Right cardiac atrium (tissue), 5 donors: ENCODE measurements around the gene KSR2. TPM values are rescaled to one million over a fixed set of nuclear protein-coding genes. Genes with fewer than 3 reads are reported as not detected.
A peak's percentile ranks its signal among the peaks of the same experiment; 100 is the strongest.

Source experiments
- ATAC-seq, 2 donors: fragments of 200-7000 bp; cut with Tn5 transposase; one replicate each; pipeline versions ENCODE4 v1.8.0 to v1.9.1; 2020; ENCODE audit warnings: moderate library complexity in 2 of 2, mild to moderate bottlenecking in 1 of 2
- DNase-seq, 3 donors: peaks; one replicate each; pipeline ENCODE4 v3.0.0-alpha.2; 2020
- H3K27ac ChIP-seq: one replicate; pipeline ENCODE4 v1.5.1; 2013; ENCODE audit warnings: mild to moderate bottlenecking, low read length, control low read depth, moderate library complexity
- H3K27me3 ChIP-seq: one replicate; pipeline ENCODE4 v1.6.1; 2013; ENCODE audit not compliant: control insufficient read depth, insufficient read depth
- H3K4me1 ChIP-seq: one replicate; pipeline ENCODE4 v1.6.1; 2013; ENCODE audit warnings: low read length; ENCODE audit not compliant: control insufficient read depth, insufficient read depth
- H3K4me3 ChIP-seq: one replicate; pipeline ENCODE4 v1.5.1; 2013; ENCODE audit warnings: low read length, control low read depth
- H3K9me3 ChIP-seq: one replicate; pipeline ENCODE4 v1.6.1; 2013; ENCODE audit warnings: low read length; ENCODE audit not compliant: control insufficient read depth
- WGBS: extraction: QIAGEN DNeasy Blood & Tissue Kit; methylation state at CpG from one replicate; pipeline ENCODE4 v1.1.7; 2013; 5-methylcytosine and 5-hydroxymethylcytosine counted together
- intact Hi-C, 4 donors: fragments of 100-400 bp; cut with DNase I; formaldehyde crosslinking; loops; one replicate each; pipeline versions ENCODE4 v1.11.0 to v1.14.0; 2022 to 2023
- polyA plus RNA-seq: library from polyadenylated mRNA; stranded (reverse); fragments of 200-250 nt; gene quantifications from one replicate; pipeline ENCODE4 v1.2.3, GENCODE V29; 2013
- total RNA-seq, 4 donors: library from RNA; stranded (reverse); fragmentation: NEBNext Ultra II Directional; extraction: Animal tissue kit (Norgen Biotek cat#: 25700); gene quantifications; one replicate each; pipeline ENCODE4 v1.2.1, GENCODE V29; 2021
- donor health status: healthy with polysubstance abuse.
- donor health status: DM: no; HTN: yes; CAD: no.
- donor health status: DM: no; HTN: no; CAD: no.
- donor health status: DM: no; HTN: yes; CAD: no; lungs with severe emphysema.
- donor health status: DM: yes; HTN: yes; CAD: no.

Gene KSR2
- total and polyA plus RNA-seq, 5 donors = 0.02 to 0.37 (median 0.03) TPM

DNA sequence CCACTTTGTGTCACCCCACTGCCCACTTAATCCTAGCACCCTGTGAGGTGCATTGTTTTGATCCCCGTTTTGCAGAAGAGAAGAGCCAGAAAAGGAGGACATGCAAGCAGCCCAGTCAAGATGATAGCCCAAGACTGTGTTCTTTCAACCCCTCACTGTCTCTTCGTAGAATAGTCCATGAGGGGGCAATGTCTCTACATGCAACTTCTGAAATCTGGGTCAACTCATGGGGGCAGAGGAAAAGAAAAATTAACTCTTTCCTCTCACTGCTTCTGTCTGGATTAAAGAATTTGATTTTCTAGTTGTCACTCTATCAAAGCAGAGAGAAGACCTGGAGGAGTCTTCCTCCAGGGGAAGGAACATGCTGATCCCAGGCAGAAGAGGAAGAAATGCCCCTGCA is 377.8 kb downstream of the KSR2 start:
- no peak for DNase-seq
- no peaks in the 10 kb centered on the region for H3K27me3 ChIP-seq
- no peaks in the 10 kb centered on the region for H3K4me1 ChIP-seq
- intact Hi-C loops = loop anchor here in 1 of 4 donors (10.0 kb wide), 1 partner anchor 376 kb away; no protein-coding TSS in a partner anchor
- ATAC-seq = no peak
- no peak overlapping the region for H3K27ac ChIP-seq
- no peak overlapping the region for H3K4me3 ChIP-seq
- WGBS = 35% methylated on average over 2 of the region's 2 CpGs
- peaks cover 2% of the 10 kb centered on the region for H3K9me3 ChIP-seq

DNA sequence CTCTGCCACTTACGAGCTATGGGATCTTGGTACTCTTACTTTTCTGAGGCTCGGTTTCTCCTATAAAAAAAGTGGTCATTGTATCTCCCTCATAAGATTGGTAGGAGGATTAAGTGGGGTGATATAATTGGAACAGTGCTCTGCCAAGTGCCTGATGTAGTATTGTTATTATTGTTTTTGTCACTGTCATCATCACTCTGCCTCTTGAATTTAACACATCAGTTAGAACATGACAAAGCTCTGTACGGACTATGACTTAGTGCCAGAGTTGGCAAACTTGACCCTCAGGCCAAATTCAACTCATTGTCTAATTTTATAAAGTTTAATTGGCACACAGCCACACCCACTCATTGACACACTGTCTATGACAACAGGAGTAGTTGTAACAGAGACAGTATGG is 378.4 kb downstream of the KSR2 start:
- peaks cover 2% of the 10 kb centered on the region for H3K9me3 ChIP-seq
- DNase-seq = no peak
- no peaks in the 10 kb centered on the region for H3K27me3 ChIP-seq
- WGBS = 80% methylated on average over 3 of the region's 3 CpGs
- H3K4me3 ChIP-seq = no peak overlapping the region
- H3K27ac ChIP-seq = no peak overlapping the region
- intact Hi-C loops = loop anchor here in 1 of 4 donors (10.0 kb wide), 1 partner anchor 376 kb away; no protein-coding TSS in a partner anchor
- ATAC-seq = no peak
- H3K4me1 ChIP-seq = no peaks in the 10 kb centered on the region

DNA sequence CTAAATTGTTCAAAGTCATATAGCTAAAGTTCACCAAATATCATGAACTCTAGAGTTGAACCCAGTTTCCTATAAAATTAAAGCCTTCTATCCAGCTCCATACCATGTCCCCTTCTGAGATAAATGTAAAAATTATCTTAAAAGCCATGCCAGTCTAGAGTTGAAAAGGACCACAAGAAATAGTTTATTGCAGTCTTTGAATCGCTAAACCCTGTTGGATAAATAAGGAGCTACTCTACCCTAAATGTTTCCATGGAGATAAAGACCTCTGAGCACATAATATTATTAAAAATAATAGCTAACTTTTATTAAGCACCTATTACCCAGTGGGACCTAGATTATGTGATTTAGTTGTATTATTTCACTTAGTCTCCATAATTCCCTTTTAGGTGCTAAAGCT is 379.8 kb downstream of the KSR2 start:
- Histone ChIP-seq H3K9me3 (peaks cover 2% of the 10 kb centered on the region), H3K27ac (no peak overlapping the region), H3K27me3 (no peaks in the 10 kb centered on the region), H3K4me1 (no peaks in the 10 kb centered on the region), H3K4me3 (no peak overlapping the region)
- intact Hi-C loops = loop anchor here in 3 of 4 donors (5.0 to 10.0 kb wide), 3 partner anchors 222 to 374 kb away; no protein-coding TSS in a partner anchor
- DNase-seq = no peak
- WGBS = 87% methylated on average over 1 of the region's 1 CpG
- no peak for ATAC-seq

DNA sequence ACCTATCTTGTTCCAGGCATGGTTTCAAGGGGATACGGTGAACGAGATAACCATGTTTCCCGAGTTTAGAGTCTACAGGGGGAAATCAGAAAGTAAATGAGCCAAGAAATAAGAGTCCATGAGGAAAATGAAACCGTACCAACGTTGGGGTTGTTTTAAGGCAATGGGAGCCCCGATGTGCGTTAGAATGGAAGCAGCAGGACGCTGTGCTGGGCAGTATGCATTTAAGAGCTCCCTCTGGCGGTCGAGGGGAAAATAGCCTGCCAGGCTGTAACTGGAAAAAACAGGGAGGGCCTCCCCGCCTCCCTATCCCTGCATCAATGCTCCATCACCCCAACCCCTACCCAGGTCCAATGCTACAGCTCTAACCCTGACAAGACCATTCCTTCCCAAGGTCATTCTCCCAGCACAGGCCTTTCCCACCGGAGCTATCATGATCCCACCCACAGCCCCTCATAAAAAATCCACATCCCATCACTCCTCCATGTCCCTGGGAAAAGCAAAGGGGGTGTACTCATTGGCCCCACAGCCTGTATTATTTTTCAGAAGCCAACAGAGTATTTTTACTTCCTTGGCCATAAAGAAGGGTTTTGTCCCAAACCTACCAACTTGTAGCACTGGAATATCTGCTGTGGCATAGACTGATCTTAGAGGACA is 381.0 kb downstream of the KSR2 start:
- intact Hi-C loops = loop anchor here in 3 of 4 donors (1.0 to 10.0 kb wide), 5 partner anchors 220 to 373 kb away; no protein-coding TSS in a partner anchor
- H3K27ac ChIP-seq = no peak overlapping the region
- peak; percentile 51 to 79 for ATAC-seq
- peaks cover 2% of the 10 kb centered on the region for H3K9me3 ChIP-seq
- H3K27me3 ChIP-seq = no peaks in the 10 kb centered on the region
- WGBS = 13% methylated on average over 12 of the region's 12 CpGs
- DNase-seq = peak; percentile 32 to 76 (median 73)
- no peak overlapping the region for H3K4me3 ChIP-seq
- H3K4me1 ChIP-seq = no peaks in the 10 kb centered on the region

DNA sequence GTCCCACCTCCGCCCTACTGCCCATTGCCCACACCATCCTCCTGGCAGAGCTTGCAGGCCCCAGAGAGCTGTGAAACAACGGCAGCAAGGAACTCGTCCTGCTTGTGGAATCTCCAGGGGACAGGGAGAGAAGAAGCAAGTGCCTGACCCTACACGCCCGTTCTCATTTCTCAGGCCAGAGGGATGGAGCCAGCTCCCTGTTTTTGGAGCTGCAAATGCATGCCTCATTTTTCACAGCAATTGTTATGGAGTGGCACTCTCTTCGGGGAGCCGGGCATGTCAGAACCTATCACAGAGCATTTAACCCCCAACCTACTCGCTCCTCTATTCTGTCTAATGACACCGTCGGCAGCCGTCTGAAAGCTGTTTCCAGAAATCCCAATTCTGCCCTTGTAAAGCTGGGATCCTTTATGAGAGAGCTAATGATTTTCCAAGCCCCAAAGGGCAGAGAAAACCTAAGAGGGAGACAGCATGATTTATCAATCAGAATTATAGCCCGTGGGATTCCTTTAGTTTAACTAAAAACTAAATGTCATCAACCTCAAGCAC is 385.0 kb downstream of the KSR2 start:
- ATAC-seq (no peak), DNase-seq (no peak)
- intact Hi-C loops = loop anchor here in 2 of 4 donors (10.0 kb wide), 2 partner anchors 349 to 369 kb away; no protein-coding TSS in a partner anchor
- WGBS = 20% methylated on average over 12 of the region's 12 CpGs
- H3K27ac ChIP-seq = no peak overlapping the region
- H3K4me3 ChIP-seq = no peak overlapping the region
- H3K4me1 ChIP-seq = no peaks in the 10 kb centered on the region
- H3K27me3 ChIP-seq = no peaks in the 10 kb centered on the region
- H3K9me3 ChIP-seq = no peaks in the 10 kb centered on the region

DNA sequence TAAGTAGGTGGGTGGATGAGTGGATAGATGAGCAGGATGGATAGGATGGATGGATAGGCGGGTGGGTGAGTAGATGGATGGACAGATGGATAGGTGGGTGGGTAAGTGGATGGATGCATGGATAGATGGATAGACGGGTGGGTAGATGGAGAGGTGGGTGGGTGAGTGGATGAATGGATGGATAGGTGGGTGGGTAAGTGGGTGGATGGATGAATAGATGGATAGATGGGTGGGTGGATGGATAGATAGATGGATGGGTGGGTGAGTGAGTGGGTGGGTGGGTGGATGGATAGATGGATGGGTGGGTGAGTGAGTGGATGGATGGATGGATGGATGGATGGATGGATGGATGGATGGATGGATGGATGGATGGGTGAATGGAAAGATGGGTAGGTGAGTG is 385.7 kb downstream of the KSR2 start:
- Histone ChIP-seq H3K27me3 (no peaks in the 10 kb centered on the region), H3K4me3 (no peak overlapping the region), H3K9me3 (no peaks in the 10 kb centered on the region), H3K4me1 (no peaks in the 10 kb centered on the region), H3K27ac (no peak overlapping the region)
- 83% methylated on average over 2 of the region's 2 CpGs for WGBS
- intact Hi-C loops = loop anchor here in 2 of 4 donors (10.0 kb wide), 2 partner anchors 348 to 368 kb away; no protein-coding TSS in a partner anchor
- no peak for ATAC-seq
- DNase-seq = no peak

DNA sequence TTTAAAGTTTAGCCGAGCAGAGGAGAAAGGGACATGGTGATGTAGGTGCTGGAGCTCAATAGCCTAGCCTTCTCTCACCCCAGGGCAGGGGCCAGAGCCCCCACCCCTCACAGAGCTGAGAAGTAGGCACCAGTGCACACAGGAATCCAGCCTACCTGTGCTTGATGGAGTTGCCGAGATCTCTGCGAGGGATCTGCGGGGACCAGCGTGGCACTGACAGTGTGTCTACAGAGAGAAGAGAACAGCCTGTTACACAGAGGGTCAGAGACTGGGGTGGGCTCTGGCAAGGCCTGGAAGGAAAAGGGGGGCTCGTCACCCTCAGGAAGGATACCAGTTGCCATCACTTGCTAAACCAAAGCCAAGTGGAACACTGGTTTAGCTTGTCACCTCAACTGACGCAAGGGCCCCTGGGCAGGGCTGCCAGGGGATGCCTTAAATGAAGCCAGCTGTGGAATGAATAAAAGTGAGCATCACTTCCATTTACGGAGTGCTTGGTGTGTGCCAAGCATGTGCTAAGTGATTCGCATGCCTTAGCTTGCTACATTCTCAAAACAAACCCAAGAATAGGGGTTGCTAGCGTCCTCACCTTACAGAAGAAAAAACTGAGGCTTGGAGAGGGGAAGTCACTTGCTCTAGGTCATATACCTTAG is 386.5 kb downstream of the KSR2 start:
- Histone ChIP-seq H3K4me3 (no peak overlapping the region), H3K4me1 (no peaks in the 10 kb centered on the region), H3K9me3 (no peaks in the 10 kb centered on the region), H3K27me3 (no peaks in the 10 kb centered on the region), H3K27ac (no peak overlapping the region)
- WGBS = 66% methylated on average over 10 of the region's 10 CpGs
- intact Hi-C loops = loop anchor here in 2 of 4 donors (10.0 kb wide), 2 partner anchors 347 to 367 kb away; no protein-coding TSS in a partner anchor
- DNase-seq = no peak
- no peak for ATAC-seq

DNA sequence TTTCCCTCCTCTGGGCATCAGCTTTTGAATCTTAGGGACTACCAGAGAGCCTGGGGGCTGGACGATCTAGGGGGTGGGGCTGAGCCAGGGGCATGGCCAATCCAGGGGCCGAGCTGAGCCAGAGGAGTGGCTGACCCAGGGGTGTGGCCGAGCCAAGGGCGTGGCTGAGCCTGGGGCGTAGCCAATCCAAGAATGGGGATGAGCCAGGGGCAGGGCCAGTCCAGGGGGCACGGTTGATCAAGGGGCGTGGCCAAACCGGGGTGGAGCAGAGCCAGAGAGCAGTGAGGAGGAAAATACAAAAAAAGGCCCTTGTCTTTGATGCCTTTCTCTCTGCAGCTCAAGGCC is 388.1 kb downstream of the KSR2 start:
- H3K9me3 ChIP-seq = no peaks in the 10 kb centered on the region
- 8% methylated on average over 8 of the region's 8 CpGs for WGBS
- DNase-seq (peak; percentile 61 to 75 (median 63)), ATAC-seq (peak; percentile 71 to 92)
- H3K4me3 ChIP-seq = no peak overlapping the region
- intact Hi-C loops = loop anchor here in 2 of 4 donors (10.0 kb wide), 2 partner anchors 346 to 366 kb away; no protein-coding TSS in a partner anchor
- H3K4me1 ChIP-seq = no peaks in the 10 kb centered on the region
- H3K27ac ChIP-seq = no peak overlapping the region
- no peaks in the 10 kb centered on the region for H3K27me3 ChIP-seq

DNA sequence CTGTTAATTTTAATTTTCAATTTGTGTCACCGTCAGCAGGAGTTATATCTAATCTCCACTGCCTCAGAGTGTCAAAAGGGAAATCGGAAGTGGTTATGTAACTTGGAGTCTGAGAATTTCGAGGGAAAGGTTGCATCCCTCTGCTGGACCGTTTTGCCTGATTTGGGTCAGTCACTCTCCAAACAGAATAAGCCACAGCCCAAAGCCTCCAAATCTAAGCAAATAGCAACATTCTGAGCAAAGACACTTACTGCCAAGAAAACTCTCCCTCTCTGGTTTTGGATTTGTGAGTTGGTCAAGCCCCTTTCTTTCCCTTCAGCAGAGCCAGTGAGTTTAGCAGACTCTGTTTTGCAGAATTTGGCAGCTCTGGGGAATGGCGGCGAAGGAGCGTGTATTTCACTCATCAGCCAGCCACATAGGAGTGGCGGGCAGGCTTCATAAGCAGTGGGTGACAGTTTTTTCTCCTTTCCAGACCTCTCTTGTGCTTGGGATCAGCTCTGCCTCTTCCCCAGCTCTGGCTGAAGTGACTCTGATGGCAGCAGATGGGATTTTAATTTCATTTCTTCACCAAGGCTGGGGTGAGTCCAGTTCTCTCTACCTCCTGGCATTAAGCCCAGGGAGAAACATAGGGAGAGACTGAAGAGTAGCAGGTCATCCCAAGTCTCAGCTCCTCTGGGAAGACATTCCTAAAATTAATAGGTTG is 388.6 kb downstream of the KSR2 start:
- no peak for DNase-seq
- WGBS = 31% methylated on average over 8 of the region's 8 CpGs
- Histone ChIP-seq H3K4me1 (no peaks in the 10 kb centered on the region), H3K4me3 (no peak overlapping the region), H3K9me3 (no peaks in the 10 kb centered on the region), H3K27ac (no peak overlapping the region), H3K27me3 (no peaks in the 10 kb centered on the region)
- intact Hi-C loops = loop anchor here in 2 of 4 donors (10.0 kb wide), 2 partner anchors 345 to 365 kb away; no protein-coding TSS in a partner anchor
- ATAC-seq = peak; percentile 12 to 48

DNA sequence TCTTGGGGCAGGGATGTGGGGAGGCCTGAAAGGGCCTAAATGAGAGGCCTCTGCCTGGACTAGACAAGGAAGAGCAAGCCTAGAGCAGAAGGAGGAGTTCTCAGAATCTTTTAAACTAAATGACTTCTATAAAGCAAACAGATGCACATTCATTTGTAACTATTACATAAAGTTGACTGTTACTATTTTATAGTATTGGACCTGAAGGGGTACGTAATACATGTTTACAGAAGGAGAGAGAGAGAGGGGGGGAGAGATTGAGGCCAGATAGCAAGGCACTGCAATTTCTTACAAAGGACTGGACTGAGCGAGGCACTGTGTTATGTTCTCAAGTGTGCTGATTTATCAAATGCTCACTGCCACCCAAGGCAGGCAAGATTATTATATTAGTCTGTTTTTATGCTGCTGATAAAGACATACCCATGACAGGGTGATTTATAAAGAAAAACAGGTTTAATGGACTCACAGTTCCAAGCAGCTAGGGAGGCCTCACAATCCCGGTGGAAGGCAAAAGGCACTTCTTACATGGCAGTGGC is 391.6 kb downstream of the KSR2 start:
- no peak overlapping the region for H3K27ac ChIP-seq
- no peaks in the 10 kb centered on the region for H3K4me1 ChIP-seq
- 71% methylated on average over 3 of the region's 3 CpGs for WGBS
- H3K27me3 ChIP-seq = no peaks in the 10 kb centered on the region
- no peaks in the 10 kb centered on the region for H3K9me3 ChIP-seq
- ATAC-seq (no peak), DNase-seq (no peak)
- no peak overlapping the region for H3K4me3 ChIP-seq
- intact Hi-C loops = loop anchor here in 1 of 4 donors (5.0 kb wide), 1 partner anchor 210 kb away; no protein-coding TSS in a partner anchor
